GM18499 (cell line): Measurements from ENCODE around the gene PPP1R1B.

Experiments
- ATAC-seq: cut with Tn5 transposase; IDR thresholded peaks from one replicate; pipeline ENCODE4 v1.9.1; 2021; ENCODE audit warnings: moderate number of reproducible peaks; ENCODE audit not compliant: insufficient read depth, unreplicated experiment

The PPP1R1B gene

DNA sequence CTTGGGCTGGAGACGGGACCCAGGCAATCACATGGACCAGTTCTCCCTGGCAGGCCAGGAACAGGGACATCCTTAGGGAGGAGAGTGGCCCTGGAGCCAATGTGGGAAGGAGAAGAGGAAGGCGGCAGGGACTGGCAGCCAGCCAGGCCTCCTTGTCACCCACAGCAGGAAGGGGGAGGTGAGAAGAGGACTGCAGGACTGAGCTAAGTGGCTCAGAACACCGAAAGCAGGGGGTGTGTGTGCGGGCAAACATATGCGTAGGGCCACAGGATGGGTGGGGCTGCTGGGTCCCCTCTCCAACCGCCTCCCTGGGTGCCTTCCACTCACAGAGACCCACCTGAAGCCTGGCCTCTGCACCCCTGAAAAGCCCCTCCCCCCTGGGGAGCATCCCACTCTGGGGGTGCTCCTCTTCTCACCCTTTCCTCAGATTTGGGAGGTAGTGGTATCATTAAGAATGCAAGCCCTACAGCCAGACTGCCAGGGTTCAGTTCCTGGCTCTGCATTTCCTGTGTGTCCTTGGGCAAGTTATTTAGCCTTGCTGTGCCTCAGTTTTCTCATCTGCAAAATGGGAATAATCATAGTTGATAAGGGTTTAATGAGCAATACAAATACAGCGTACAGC is 49.6 kb downstream of the PPP1R1B start:
- no peak for ATAC-seq

DNA sequence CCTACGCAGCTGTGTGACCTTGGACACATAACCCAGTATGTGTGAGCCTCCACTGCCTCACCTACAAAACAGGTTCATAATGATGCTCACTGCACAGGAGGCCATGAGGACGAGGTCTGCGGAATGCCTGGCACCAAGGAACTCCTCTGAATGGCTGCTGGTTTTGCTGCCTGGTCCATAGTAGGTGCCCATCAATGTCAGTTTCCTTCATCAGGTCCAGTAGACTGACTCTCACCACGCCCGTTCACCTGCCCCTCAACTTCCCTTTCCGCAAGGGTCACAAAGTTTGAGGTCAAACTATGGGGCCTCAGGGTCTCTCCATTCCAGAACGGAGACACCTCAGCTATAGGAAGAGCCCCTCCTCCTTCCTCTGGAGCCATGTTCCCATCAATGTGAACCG is 50.3 kb downstream of the PPP1R1B start:
- no peak for ATAC-seq

DNA sequence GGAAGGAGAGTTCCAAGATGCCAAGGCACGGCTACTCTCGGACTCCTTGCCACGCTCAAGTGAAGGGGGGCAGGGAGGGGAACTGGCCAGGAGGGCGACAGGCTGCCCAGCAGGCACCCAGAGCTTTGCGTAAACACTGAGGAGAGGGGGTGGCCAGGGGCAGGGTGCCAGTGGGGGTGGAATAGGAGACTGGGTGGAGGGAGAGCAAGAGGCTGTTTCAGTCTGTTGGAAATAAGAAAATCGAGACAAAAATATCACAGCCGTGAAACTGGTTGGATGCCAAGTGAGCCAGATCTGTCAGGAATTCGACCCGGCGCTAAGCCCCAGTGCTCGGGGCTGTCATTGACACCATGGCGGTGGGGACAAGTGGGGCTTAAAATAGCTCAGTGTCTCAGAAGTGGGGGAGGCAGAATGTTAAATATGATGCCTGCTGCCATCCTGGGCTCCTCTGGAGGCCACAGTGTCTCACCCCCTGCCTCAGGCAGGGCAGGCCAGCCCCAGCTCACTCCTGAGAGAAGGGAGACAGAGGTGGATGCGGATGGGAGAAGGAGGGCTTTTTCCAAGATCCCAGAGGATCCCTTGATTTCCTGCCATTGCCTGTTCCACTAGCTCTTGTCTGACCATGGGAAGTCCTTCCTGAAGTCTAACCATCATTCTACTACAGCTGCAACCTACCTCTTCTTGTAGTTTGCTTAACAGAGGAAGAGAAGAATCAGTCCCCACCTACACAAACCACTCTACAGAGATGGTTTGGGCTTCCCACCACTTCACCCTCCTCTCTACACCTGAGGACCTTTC is 51.0 kb downstream of the PPP1R1B start:
- no peak for ATAC-seq

DNA sequence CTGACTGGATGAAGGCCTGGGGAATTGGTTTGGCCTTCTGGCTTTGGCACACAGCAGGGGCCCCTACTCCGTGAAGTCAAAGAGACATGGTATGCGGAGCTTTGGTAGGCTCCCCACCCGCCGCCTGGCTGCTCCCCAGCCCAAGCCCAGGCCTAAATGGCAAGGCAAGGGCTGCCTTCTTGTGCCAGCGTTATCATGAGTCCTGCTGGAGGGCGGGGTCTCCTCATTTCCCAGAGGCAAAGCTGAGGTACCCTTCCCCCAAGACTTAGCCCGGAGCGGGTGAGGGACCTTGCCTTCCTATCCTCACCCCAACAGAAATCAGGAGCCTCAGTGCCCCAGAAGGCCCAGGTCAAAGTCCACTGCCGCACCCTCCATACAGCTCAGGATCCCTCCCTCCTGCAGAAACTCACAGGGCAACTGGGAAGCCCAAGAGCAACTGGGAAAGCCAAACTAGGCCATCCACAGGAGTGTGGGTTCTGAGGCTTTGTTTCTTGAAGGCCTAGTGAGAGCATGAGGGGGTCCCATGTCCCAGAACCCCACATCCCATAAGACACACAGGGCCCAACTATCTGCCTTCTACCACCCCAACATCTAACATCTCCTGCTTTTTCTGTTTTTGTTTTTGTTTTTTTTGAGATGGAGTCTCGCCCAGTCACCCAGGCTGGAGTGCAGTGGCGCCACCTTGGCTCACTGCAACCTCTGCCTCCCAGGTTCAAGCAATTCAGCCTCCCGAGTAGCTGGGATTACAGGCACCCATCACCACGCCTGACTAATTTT is 51.8 kb downstream of the PPP1R1B start:
- ATAC-seq, result no peak

DNA sequence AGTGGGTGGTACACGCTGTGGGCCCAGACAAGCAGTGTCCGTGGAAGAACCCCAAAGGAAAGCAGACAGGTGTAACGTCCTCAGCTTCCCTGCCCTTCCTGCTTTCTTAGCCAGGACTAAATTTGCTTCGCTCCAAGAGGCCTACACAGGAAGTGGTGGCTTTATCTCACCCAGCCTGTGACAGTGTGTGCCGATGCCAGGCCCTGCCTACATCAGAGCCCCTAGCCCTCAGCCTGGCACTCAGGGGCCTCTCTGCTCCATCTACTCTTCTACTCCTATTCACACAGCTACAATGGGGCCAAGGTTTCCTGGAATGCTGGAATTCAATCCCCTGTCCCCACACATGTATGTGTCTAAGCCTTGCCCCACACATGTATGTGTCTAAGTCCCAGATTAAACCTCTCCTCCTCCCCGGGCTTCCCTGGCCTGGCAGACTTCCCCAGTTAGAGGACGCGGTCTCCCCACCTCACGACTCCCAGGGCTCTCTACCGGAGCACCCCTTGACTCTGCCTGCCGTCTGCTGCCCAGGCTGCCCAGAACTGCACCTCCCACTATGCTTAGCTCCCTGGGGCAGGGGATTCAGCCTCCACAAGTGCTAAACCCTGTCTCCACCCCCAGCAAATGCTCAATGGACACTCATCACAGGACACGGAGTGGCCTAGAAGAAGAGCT is 52.9 kb downstream of the PPP1R1B start:
- ATAC-seq, result no peak

DNA sequence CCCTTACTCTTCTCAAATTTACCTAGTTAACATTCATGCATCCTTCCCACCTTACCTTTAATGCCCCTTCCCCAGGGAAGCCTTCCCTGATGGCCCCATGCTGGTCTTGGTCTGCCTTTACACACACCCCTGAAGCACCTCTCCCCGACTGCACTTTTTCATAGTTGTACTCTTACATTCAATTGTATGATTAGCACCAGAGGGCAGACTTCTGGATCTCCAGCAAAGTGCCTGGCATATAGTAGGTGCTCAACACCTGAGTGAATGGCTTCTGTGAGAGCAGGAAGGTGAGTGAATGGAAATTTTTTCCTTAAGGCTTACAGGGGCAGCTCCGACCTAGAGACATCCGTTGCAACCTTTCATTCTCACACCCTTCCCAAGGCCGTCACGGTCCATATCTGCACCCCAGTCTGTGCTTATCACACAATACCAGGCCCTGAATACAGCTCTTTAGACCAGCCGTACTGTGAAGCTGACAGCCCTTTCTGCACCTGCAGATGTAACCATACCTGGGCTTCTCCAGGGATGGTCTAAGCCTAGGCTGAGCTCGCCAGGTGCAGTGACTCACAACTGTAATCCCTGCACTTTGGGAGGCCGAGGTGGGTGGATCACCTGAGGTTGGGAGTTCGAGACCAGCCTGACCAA is 56.7 kb downstream of the PPP1R1B start:
- ATAC-seq, result no peak

DNA sequence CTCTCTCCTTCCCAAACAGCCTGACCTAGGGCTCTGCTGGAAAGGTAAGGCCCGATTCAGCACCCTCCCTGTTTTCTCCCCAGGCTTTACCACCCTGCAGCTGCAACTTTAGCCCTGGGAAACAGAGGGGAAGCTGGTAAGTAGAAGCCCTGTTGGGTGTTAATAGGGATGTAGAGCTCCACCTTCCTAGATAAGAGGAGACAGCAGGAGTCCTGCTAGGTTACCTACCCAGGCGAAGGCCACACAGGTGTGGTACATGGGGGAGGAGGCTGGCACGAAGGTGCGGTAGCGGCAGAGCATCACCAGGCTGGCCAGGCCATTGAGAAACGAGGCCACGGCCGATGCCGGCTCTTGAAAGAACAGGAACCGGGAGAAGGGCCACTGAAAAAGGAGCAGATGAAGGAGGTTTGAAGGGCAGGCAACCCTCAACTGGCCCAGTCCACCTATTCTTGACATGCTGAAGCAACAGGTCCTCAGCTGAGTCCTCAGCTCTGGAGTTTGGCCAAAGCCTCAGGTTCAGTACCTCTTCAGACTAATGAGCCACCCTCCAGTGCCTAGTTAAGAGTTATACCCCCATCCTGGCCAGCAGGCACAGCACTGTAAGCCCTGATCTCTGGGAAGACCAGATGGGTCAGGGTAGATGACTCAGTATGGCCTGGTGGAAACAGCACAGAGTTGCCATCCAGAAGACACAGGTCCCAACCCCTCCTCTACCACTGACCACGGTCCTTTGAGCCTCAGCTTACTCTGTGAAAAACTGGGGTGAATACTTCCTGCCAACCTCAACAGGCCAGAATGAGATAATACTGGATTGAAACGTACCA is 57.8 kb downstream of the PPP1R1B start:
- ATAC-seq, result no peak
